Neural progenitor cell (in vitro differentiated cells): ENCODE data around the gene PACRG. TPM values are rescaled to one million over a fixed set of nuclear protein-coding genes. Genes with fewer than 3 reads are reported as not detected.

Experiments used
- DNase-seq: peaks from one replicate; pipeline ENCODE4 v3.0.0-alpha.2; 2016; ENCODE audit warnings: low spot score
- H2AFZ ChIP-seq: fragments of 200-600 bp; sonication (generic); replicated peaks from 2 replicates; pipeline ENCODE4 v1.6.1; 2016; ENCODE audit warnings: antibody characterized with exemption
- H3F3A ChIP-seq: fragments of 200-600 bp; sonication (generic); 2 replicates; pipeline ENCODE4 v1.6.1; 2016; ENCODE audit warnings: antibody characterized with exemption, low read depth
- H3K27ac ChIP-seq: fragments of 200-600 bp; sonication (generic); 2 replicates; pipeline ENCODE4 v1.5.1; 2016; ENCODE audit warnings: mild to moderate bottlenecking
- H3K27me3 ChIP-seq: fragments of 200-600 bp; sonication (generic); 2 replicates; pipeline ENCODE4 v1.6.1; 2016; ENCODE audit warnings: mild to moderate bottlenecking, moderate library complexity
- H3K36me3 ChIP-seq: fragments of 200-600 bp; sonication (generic); 2 replicates; pipeline ENCODE4 v1.5.1; 2016
- H3K4me1 ChIP-seq: fragments of 200-600 bp; sonication (generic); 2 replicates; pipeline ENCODE4 v1.6.1; 2016; ENCODE audit warnings: mixed run types
- H3K4me2 ChIP-seq: fragments of 200-600 bp; sonication (generic); 2 replicates; pipeline ENCODE4 v1.6.1; 2016
- H3K4me3 ChIP-seq: fragments of 200-600 bp; sonication (generic); 2 replicates; pipeline ENCODE4 v1.5.1; 2016
- H3K79me2 ChIP-seq: fragments of 200-600 bp; sonication (generic); 2 replicates; pipeline ENCODE4 v1.6.1; 2016; ENCODE audit warnings: low read depth
- H3K9ac ChIP-seq: fragments of 200-600 bp; sonication (generic); 2 replicates; pipeline ENCODE4 v1.6.1; 2016
- H3K9me3 ChIP-seq: fragments of 200-600 bp; sonication (generic); 2 replicates; pipeline ENCODE4 v1.5.1; 2016; ENCODE audit warnings: low read depth
- H4K20me1 ChIP-seq: fragments of 200-600 bp; sonication (generic); 2 replicates; pipeline ENCODE4 v1.6.1; 2016; ENCODE audit warnings: low read depth
- H3K27ac Mint-ChIP-seq: 3 replicates; pipeline ENCODE4 v1.8.0; 2021; ENCODE audit warnings: mixed read lengths
- H3K27me3 Mint-ChIP-seq: 2 replicates; pipeline ENCODE4 v1.8.0; 2022; ENCODE audit warnings: low read depth, mild to moderate bottlenecking, inconsistent platforms, moderate library complexity, mixed read lengths; ENCODE audit not compliant: insufficient read depth
- H3K36me3 Mint-ChIP-seq: 3 replicates; pipeline ENCODE4 v1.8.0; 2021; ENCODE audit warnings: mixed read lengths
- H3K4me1 Mint-ChIP-seq: 3 replicates; pipeline ENCODE4 v1.8.0; 2021; ENCODE audit warnings: mixed read lengths
- H3K4me3 Mint-ChIP-seq: 3 replicates; pipeline ENCODE4 v1.8.0; 2021; ENCODE audit warnings: mild to moderate bottlenecking, moderate library complexity, mixed read lengths
- H3K9me3 Mint-ChIP-seq: 3 replicates; pipeline ENCODE4 v1.8.0; 2020; ENCODE audit warnings: mixed read lengths
- EZH2 ChIP-seq: fragments of 200-600 bp; sonication (generic); IDR thresholded peaks from 2 replicates; pipeline ENCODE4 v1.6.1; 2017; ENCODE audit warnings: antibody characterized with exemption, mild to moderate bottlenecking, moderate library complexity
- EZH2phosphoT487 ChIP-seq: fragments of 200-600 bp; sonication (generic); IDR thresholded peaks from 2 replicates; pipeline ENCODE4 v1.6.1; 2017; ENCODE audit warnings: antibody characterized with exemption
- total RNA-seq: library from RNA; depleted of rRNA; stranded (reverse); fragments of >200 nt; gene quantifications from 2 replicates; pipeline ENCODE4 v1.2.3, GENCODE V29; 2015; ENCODE audit warnings: low replicate concordance
- TF ChIP-seq, protein P1 (sequence below): fragments of 200-600 bp; sonication (generic); IDR thresholded peaks from 2 replicates; pipeline ENCODE4 v1.5.1; 2017; ENCODE audit warnings: antibody characterized with exemption, mild to moderate bottlenecking

Gene PACRG
- total RNA-seq, 1 donor from 2014 or later, result 0.30 TPM

DNA sequence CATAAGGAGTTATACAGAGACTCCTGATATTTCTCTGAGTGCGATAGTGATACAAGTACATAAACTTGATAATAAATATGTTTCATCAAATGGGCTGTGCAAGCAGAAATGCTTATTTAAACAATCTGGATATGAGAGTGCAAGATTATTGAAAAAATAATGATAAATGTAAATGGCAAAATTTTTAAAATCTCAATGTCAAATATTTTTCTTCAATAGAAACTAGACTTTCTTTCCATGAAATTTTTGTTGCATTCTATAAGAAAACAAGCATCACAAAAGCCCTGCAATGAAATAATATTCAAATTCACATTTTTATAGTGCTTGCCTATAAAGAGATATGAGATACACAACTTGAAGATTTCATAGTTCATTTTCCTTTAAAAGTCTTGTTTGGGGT, 2.7 kb downstream of the PACRG start:
- Histone ChIP-seq H3K4me2 (no peak overlapping the region), H3K79me2 (no peaks in the 10 kb centered on the region)
- peaks cover 27% of the 10 kb centered on the region for H3K4me1 Mint-ChIP-seq

DNA sequence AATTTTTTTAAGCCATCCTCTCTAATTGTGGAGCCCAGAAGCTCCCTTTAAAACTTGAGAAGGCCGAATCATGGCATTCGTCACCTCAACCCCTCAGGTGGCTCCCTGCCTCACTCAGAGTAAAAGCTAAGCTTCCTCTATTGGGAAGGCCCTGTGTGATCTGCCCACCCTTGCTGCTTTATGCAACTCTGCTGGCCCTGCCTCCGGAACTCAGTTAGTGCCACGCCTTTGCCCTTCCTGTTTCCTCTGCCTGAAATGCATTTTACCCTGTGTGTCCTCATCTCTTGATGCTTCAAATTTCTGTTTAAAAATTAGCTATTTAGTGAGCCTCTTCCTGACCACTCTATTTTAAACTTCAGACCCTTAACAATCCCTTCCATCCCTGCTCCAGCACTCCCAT, 5.7 kb downstream of the PACRG start:
- Mint-ChIP-seq H3K9me3 (no peaks in the 10 kb centered on the region), H3K27me3 (no peaks in the 10 kb centered on the region), H3K4me3 (no peak overlapping the region), H3K27ac (no peak overlapping the region), H3K4me1 (peaks cover 15% of the 10 kb centered on the region), H3K36me3 (no peaks in the 10 kb centered on the region)
- TF ChIP-seq, protein P1, sequence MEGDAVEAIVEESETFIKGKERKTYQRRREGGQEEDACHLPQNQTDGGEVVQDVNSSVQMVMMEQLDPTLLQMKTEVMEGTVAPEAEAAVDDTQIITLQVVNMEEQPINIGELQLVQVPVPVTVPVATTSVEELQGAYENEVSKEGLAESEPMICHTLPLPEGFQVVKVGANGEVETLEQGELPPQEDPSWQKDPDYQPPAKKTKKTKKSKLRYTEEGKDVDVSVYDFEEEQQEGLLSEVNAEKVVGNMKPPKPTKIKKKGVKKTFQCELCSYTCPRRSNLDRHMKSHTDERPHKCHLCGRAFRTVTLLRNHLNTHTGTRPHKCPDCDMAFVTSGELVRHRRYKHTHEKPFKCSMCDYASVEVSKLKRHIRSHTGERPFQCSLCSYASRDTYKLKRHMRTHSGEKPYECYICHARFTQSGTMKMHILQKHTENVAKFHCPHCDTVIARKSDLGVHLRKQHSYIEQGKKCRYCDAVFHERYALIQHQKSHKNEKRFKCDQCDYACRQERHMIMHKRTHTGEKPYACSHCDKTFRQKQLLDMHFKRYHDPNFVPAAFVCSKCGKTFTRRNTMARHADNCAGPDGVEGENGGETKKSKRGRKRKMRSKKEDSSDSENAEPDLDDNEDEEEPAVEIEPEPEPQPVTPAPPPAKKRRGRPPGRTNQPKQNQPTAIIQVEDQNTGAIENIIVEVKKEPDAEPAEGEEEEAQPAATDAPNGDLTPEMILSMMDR, result no peak
- TF ChIP-seq EZH2 (no peak), EZH2phosphoT487 (no peak)
- H3K4me1 ChIP-seq, result peaks cover 3% of the 10 kb centered on the region
- H3K79me2 ChIP-seq, result no peaks in the 10 kb centered on the region
- H4K20me1 ChIP-seq, result no peaks in the 10 kb centered on the region
- peak overlapping the region; percentile 86 for H2AFZ ChIP-seq
- no peak for DNase-seq
- no peaks in the 10 kb centered on the region for H3K27me3 ChIP-seq
- H3K9me3 ChIP-seq, result no peaks in the 10 kb centered on the region
- H3F3A ChIP-seq, result no peaks in the 10 kb centered on the region
- no peak overlapping the region for H3K27ac ChIP-seq
- no peak overlapping the region for H3K4me2 ChIP-seq
- H3K36me3 ChIP-seq, result no peaks in the 10 kb centered on the region
- no peak overlapping the region for H3K9ac ChIP-seq
- no peak overlapping the region for H3K4me3 ChIP-seq

More for the DNA sequence above, 2.7 kb downstream of the PACRG start:
- Histone ChIP-seq H3K4me3 (no peak overlapping the region), H2AFZ (no peak overlapping the region), H3K9me3 (no peaks in the 10 kb centered on the region), H3K27me3 (peaks cover 8% of the 10 kb centered on the region), H3F3A (no peaks in the 10 kb centered on the region), H4K20me1 (no peaks in the 10 kb centered on the region), H3K36me3 (no peaks in the 10 kb centered on the region), H3K27ac (no peak overlapping the region), H3K4me1 (peaks cover 3% of the 10 kb centered on the region), H3K9ac (no peak overlapping the region)
- no peaks in the 10 kb centered on the region for H3K9me3 Mint-ChIP-seq
- TF ChIP-seq, protein P1, result no peak
- no peak for TF ChIP-seq EZH2
- no peak for TF ChIP-seq EZH2phosphoT487
- no peak overlapping the region for H3K4me3 Mint-ChIP-seq
- no peaks in the 10 kb centered on the region for H3K36me3 Mint-ChIP-seq
- no peaks in the 10 kb centered on the region for H3K27me3 Mint-ChIP-seq
- H3K27ac Mint-ChIP-seq, result no peak overlapping the region
- DNase-seq, result no peak

DNA sequence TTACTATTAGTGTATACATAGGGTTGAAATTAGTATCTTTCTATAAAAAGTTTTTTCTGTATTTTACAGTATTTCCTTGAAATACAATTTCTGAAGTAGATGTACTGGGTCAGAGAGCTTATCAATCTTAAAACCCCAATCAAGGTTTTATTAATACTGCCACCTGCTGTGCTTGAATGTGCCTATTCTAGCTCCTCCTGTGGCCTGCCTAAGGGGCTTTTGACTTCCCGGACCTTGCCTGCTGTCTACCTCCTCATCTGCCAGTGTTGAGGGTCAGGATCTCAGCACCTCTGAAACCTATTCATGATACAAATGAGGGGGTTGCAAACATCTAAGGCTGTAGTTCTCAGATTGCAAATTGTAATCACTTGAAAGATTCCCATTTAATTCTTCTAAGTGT, 9.2 kb downstream of the PACRG start:
- Histone ChIP-seq H3K27ac (no peak overlapping the region), H3K9me3 (no peaks in the 10 kb centered on the region), H3K4me3 (no peak overlapping the region), H3K4me1 (peaks cover 3% of the 10 kb centered on the region), H3K27me3 (no peaks in the 10 kb centered on the region), H3K9ac (no peak overlapping the region), H3K79me2 (no peaks in the 10 kb centered on the region), H3K36me3 (no peaks in the 10 kb centered on the region), H3K4me2 (no peak overlapping the region), H2AFZ (no peak overlapping the region), H3F3A (no peaks in the 10 kb centered on the region), H4K20me1 (no peaks in the 10 kb centered on the region)
- TF ChIP-seq EZH2phosphoT487 (no peak), EZH2 (no peak)
- TF ChIP-seq, protein P1, result no peak
- no peak overlapping the region for H3K4me3 Mint-ChIP-seq
- H3K27ac Mint-ChIP-seq, result no peak overlapping the region
- peaks cover 2% of the 10 kb centered on the region for H3K9me3 Mint-ChIP-seq
- DNase-seq, result no peak
- H3K36me3 Mint-ChIP-seq, result no peaks in the 10 kb centered on the region
- peaks cover 12% of the 10 kb centered on the region for H3K4me1 Mint-ChIP-seq
- peaks cover 2% of the 10 kb centered on the region for H3K27me3 Mint-ChIP-seq
